ENCODE results near the gene ZNF516. TPM values are rescaled to one million over a fixed set of nuclear protein-coding genes. Genes with fewer than 3 reads are reported as not detected.

ZNF516 gene
- total and polyA plus RNA-seq, 7 donors = 2.4 to 20.6 (median 9.6) TPM

DNA sequence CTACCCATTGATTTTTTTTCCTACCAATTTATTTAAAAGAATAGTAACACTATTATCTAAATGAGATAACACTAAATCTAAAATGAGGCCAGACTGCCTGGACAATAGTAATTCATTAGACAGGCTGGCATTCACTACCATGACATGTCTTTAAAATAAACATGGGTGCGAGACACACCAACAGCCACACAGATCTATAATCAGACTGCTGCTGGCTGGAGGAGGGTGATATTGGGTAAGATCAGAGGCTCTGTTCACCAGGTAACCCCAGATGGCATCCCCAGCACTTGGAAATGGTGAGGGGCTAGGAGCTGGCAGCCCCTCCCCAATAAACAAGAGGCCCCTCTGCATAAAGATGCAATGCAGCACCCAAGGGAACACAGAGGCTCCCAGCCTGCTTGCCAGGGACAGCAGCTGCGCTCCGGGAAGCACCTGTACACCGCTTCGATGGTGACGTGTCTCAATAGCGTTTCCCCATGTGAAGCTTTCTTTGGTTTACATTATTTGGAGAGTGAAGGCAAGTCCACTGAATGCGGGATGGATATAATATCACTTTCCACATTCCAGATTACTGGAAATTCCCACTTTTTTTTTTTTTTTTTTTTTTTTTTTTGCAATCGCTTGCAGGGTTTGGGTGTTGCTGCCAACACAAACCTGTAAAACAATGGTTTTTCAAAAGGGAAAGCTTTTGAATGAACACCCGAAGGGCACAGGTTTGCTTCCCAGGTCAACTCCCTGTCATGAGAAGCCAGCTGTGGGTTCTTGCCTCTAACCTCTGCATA is 159.0 kb downstream of the ZNF516 start:
- ATAC-seq (no peak), DNase-seq (no peak)
- H3K27me3 ChIP-seq (ENCODE audit: insufficient read depth in 3 of 3, low read length in 2 of 3) = no peaks in the 10 kb centered on the region
- intact Hi-C loops (cut with DNase I) = no loop called here
- no peaks in the 10 kb centered on the region for H3K36me3 ChIP-seq (ENCODE audit: insufficient read depth in 1 of 2, low read depth in 1 of 2)
- no peak overlapping the region for H3K27ac ChIP-seq
- H3K4me1 ChIP-seq = no peaks in the 10 kb centered on the region
- no peak overlapping the region for H3K4me3 ChIP-seq
- TF ChIP-seq, protein P1, sequence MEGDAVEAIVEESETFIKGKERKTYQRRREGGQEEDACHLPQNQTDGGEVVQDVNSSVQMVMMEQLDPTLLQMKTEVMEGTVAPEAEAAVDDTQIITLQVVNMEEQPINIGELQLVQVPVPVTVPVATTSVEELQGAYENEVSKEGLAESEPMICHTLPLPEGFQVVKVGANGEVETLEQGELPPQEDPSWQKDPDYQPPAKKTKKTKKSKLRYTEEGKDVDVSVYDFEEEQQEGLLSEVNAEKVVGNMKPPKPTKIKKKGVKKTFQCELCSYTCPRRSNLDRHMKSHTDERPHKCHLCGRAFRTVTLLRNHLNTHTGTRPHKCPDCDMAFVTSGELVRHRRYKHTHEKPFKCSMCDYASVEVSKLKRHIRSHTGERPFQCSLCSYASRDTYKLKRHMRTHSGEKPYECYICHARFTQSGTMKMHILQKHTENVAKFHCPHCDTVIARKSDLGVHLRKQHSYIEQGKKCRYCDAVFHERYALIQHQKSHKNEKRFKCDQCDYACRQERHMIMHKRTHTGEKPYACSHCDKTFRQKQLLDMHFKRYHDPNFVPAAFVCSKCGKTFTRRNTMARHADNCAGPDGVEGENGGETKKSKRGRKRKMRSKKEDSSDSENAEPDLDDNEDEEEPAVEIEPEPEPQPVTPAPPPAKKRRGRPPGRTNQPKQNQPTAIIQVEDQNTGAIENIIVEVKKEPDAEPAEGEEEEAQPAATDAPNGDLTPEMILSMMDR (IDR thresholded peaks at IDR 0.05) = no peak
- peaks cover 15% of the 10 kb centered on the region for H3K9me3 ChIP-seq
- 50 to 63% (median 59%) methylated on average over 10 of the region's 10 CpGs for WGBS, 3 donors

DNA sequence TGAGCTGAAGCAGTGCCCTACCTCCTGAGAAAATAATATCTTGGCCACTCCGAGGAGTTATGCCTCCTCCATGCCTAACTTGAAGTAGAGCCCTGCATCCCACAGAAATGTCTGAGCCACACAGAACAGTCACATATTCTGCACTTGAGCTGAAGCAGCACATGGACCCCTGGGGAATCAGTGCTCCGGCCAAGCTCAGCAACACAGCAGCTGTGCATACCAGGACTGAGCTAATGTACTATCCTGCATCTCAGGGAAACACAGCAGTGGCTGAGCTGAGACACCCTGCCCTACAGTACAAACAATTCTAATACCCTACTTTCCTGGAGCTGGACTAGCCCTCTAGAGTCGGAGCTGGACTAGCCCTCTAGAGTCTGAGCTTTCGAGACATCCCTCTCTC is 166.9 kb downstream of the ZNF516 start:
- Histone ChIP-seq H3K4me3 (no peak overlapping the region), H3K27ac (no peak overlapping the region), H3K4me1 (no peaks in the 10 kb centered on the region), H3K9me3 (peaks cover 19% of the 10 kb centered on the region), H3K36me3 (ENCODE audit: insufficient read depth in 1 of 2, low read depth in 1 of 2) (no peaks in the 10 kb centered on the region), H3K27me3 (ENCODE audit: insufficient read depth in 3 of 3, low read length in 2 of 3) (no peaks in the 10 kb centered on the region)
- TF ChIP-seq, protein P1 (IDR thresholded peaks at IDR 0.05) = no peak
- intact Hi-C loops (cut with DNase I) = no loop called here
- DNase-seq = no peak
- ATAC-seq = no peak
- 16 to 33% (median 23%) methylated on average over 4 of the region's 4 CpGs for WGBS, 3 donors

DNA sequence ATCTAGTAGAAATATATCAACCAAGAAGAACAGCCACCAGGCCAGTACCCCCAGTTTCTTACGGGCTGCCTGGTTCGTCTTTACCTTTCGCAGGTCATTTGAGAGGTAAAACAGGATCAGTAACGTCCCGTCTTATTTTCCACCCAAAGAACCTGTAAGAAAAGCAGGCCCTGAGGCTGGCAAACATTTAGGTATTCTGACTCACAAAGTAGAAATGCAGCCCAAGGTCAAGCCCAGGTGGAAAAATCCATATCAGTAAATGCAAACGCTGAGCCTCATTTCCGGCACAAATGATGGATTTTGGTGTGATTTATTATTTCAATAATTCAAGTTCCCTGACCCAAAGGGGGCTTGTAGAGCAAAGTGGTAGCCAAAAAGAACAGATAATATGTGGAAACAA is 171.2 kb downstream of the ZNF516 start:
- no peak overlapping the region for H3K27ac ChIP-seq
- DNase-seq (no peak), ATAC-seq (no peak)
- no peaks in the 10 kb centered on the region for H3K4me1 ChIP-seq
- H3K4me3 ChIP-seq = no peak overlapping the region
- H3K9me3 ChIP-seq = no peaks in the 10 kb centered on the region
- intact Hi-C loops (cut with DNase I) = no loop called here
- TF ChIP-seq, protein P1 (IDR thresholded peaks at IDR 0.05) = no peak
- no peaks in the 10 kb centered on the region for H3K27me3 ChIP-seq (ENCODE audit: insufficient read depth in 3 of 3, low read length in 2 of 3)
- peaks cover 0 to 3% of the 10 kb centered on the region in 2 donors for H3K36me3 ChIP-seq (ENCODE audit: insufficient read depth in 1 of 2, low read depth in 1 of 2)
- 93 to 98% (median 96%) methylated on average over 7 of the region's 7 CpGs for WGBS, 3 donors

DNA sequence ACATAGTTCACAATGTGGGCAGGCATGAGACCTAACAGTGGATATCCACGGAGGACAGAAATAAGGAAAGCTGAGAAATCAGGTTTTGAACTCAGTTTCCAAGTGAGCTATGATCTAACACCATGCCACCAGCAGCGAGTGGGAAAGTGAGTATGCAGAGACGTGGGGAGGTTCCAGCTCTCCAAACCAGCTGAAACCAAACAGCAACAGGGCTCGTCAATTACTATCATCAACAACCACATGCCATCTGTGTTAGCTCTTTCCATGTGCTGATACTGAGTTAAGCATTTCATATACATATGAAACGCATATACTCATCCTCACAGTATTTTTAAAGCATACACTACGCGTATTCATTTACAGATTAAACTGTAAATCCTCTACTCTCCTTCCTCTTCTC is 172.4 kb downstream of the ZNF516 start:
- Histone ChIP-seq H3K27me3 (ENCODE audit: insufficient read depth in 3 of 3, low read length in 2 of 3) (no peaks in the 10 kb centered on the region), H3K27ac (no peak overlapping the region), H3K9me3 (no peaks in the 10 kb centered on the region), H3K4me1 (no peaks in the 10 kb centered on the region), H3K4me3 (no peak overlapping the region), H3K36me3 (ENCODE audit: insufficient read depth in 1 of 2, low read depth in 1 of 2) (peaks cover 0 to 3% of the 10 kb centered on the region in 2 donors)
- TF ChIP-seq, protein P1 (IDR thresholded peaks at IDR 0.05) = no peak
- intact Hi-C loops (cut with DNase I) = no loop called here
- no peak for ATAC-seq
- 93 to 95% (median 95%) methylated on average over 7 of the region's 7 CpGs for WGBS, 3 donors
- DNase-seq = no peak

DNA sequence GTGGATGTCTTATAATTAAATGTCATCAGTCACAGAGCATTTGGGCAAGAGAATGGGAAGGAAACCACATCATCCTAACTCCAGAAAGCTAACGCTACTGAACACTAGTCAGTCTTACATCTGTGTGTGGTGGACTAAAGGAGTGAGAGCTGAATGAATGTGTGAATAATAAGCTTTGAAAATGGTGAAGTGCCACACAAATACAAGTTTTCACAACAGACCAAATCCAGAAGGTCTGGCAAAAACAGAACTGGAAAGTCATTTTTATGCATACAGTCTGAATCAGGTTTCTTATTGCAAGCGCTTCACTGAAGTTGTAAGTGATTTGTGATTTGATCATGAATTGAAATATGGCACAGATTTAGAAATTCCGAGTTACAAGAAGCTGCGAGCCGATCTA is 175.7 kb downstream of the ZNF516 start:
- Histone ChIP-seq H3K27ac (no peak overlapping the region), H3K36me3 (ENCODE audit: insufficient read depth in 1 of 2, low read depth in 1 of 2) (peaks cover 0 to 3% of the 10 kb centered on the region in 2 donors), H3K27me3 (ENCODE audit: insufficient read depth in 3 of 3, low read length in 2 of 3) (no peaks in the 10 kb centered on the region), H3K4me3 (no peak overlapping the region), H3K9me3 (no peaks in the 10 kb centered on the region), H3K4me1 (no peaks in the 10 kb centered on the region)
- no peak for DNase-seq
- 88 to 93% (median 93%) methylated on average over 5 of the region's 5 CpGs for WGBS, 3 donors
- TF ChIP-seq, protein P1 (IDR thresholded peaks at IDR 0.05) = no peak
- no peak for ATAC-seq
- intact Hi-C loops (cut with DNase I) = no loop called here

Data from psoas muscle (tissue), 8 donors.